HEK293 (cell line): Measurements from ENCODE around the gene ELL3.

ENCODE experiments used
- CTCF ChIA-PET: fragments of 350-600 bp; formaldehyde crosslinking; extraction: SDS; loops from one replicate; lab custom pipeline; 2021; ENCODE audit warnings: antibody characterized with exemption; lab: Yijun Ruan, JAX
- POLR2A ChIA-PET: fragments of 300-600 bp; formaldehyde crosslinking; extraction: SDS; loops from one replicate; lab custom pipeline; 2020; ENCODE audit warnings: antibody characterized with exemption, inconsistent platforms; lab: Yijun Ruan, JAX
- H3K27ac ChIP-seq: fragments of 200-500 bp; sonication (Bioruptor generic); 2 replicates; pipeline ENCODE4 v1.5.1; 2014; ENCODE audit warnings: low read depth, low read length, control low read depth, inconsistent platforms; ENCODE audit errors: extremely low read depth
- H3K36me3 ChIP-seq, 2 experiments: fragments of 200-500 bp in 1 of 2; sonication (Bioruptor generic) in 1 of 2; 1 replicate in 1 of 2; 2 replicates in 1 of 2; pipeline ENCODE4 v1.5.1; 2014 to 2017; ENCODE audit warnings: inconsistent platforms in 2 of 2, low read length in 2 of 2; ENCODE audit not compliant: control insufficient read depth in 2 of 2, insufficient read depth in 1 of 2
- H3K4me1 ChIP-seq: fragments of 200-500 bp; sonication (Bioruptor generic); 2 replicates; pipeline ENCODE4 v1.5.1; 2014; ENCODE audit warnings: mild to moderate bottlenecking, low read length, inconsistent platforms; ENCODE audit not compliant: control insufficient read depth, insufficient read depth
- H3K4me3 ChIP-seq: 2 replicates; pipeline ENCODE4 v1.5.1; 2011; ENCODE audit warnings: low read depth, mild to moderate bottlenecking, control low read depth, low read length, moderate library complexity
- H3K9me3 ChIP-seq: fragments of 200-500 bp; sonication (Bioruptor generic); 2 replicates; pipeline ENCODE4 v1.5.1; 2014; ENCODE audit warnings: low read depth, low read length, inconsistent platforms; ENCODE audit not compliant: control insufficient read depth, insufficient read depth
- FEZF1 ChIP-seq: fragments of 450-650 bp; formaldehyde crosslinking; IDR thresholded peaks from 2 replicates; pipeline ENCODE4 v1.5.1; 2016; ENCODE audit warnings: missing biosample characterization, missing genetic modification characterization
- GLIS1 ChIP-seq: fragments of 450-650 bp; formaldehyde crosslinking; IDR thresholded peaks from 2 replicates; pipeline ENCODE4 v1.5.1; 2016; ENCODE audit warnings: missing biosample characterization, missing genetic modification characterization
- KLF9 ChIP-seq: fragments of 450-650 bp; formaldehyde crosslinking; IDR thresholded peaks from 2 replicates; pipeline ENCODE4 v1.5.1; 2016; ENCODE audit warnings: missing biosample characterization, missing genetic modification characterization, low read depth
- OVOL3 ChIP-seq: fragments of 450-650 bp; formaldehyde crosslinking; IDR thresholded peaks from 2 replicates; pipeline ENCODE4 v1.5.1; 2016; ENCODE audit warnings: missing biosample characterization, missing genetic modification characterization
- REPIN1 ChIP-seq: fragments of 450-650 bp; formaldehyde crosslinking; IDR thresholded peaks from 2 replicates; pipeline ENCODE4 v1.5.1; 2017; ENCODE audit warnings: missing biosample characterization, missing genetic modification characterization, low read depth
- TRIM28 ChIP-seq: IDR thresholded peaks from 2 replicates; pipeline ENCODE4 v1.6.1; 2011; ENCODE audit warnings: low read length, control low read depth, borderline replicate concordance
- ZNF112 ChIP-seq: fragments of 450-650 bp; formaldehyde crosslinking; IDR thresholded peaks from 2 replicates; pipeline ENCODE4 v1.5.0; 2017; ENCODE audit warnings: missing biosample characterization, missing genetic modification characterization
- ZNF140 ChIP-seq: fragments of 450-650 bp; formaldehyde crosslinking; IDR thresholded peaks from 2 replicates; pipeline ENCODE4 v1.5.1; 2016; ENCODE audit warnings: missing biosample characterization, missing genetic modification characterization
- ZNF157 ChIP-seq: fragments of 450-650 bp; formaldehyde crosslinking; IDR thresholded peaks from 2 replicates; pipeline ENCODE4 v1.5.1; 2016; ENCODE audit warnings: missing biosample characterization, missing genetic modification characterization
- ZNF335 ChIP-seq: fragments of 450-650 bp; formaldehyde crosslinking; conservative IDR thresholded peaks from 2 replicates; pipeline ENCODE4 v1.5.1; 2016; ENCODE audit warnings: missing biosample characterization, missing genetic modification characterization
- ZNF501 ChIP-seq: fragments of 450-650 bp; formaldehyde crosslinking; IDR thresholded peaks from 2 replicates; pipeline ENCODE4 v1.5.1; 2016; ENCODE audit warnings: missing biosample characterization, missing genetic modification characterization
- ZNF529 ChIP-seq: fragments of 450-650 bp; formaldehyde crosslinking; IDR thresholded peaks from 2 replicates; pipeline ENCODE4 v1.5.1; 2017; ENCODE audit warnings: missing genetic modification characterization, missing biosample characterization; ENCODE audit not compliant: insufficient replicate concordance
- ZSCAN30 ChIP-seq: fragments of 450-650 bp; IDR thresholded peaks from 2 replicates; pipeline ENCODE4 v1.5.1; 2018; ENCODE audit warnings: missing biosample characterization, mild to moderate bottlenecking, missing genetic modification characterization, moderate library complexity
- TF ChIP-seq, protein P1 (sequence below): fragments of 450-650 bp; formaldehyde crosslinking; optimal IDR thresholded peaks from 2 replicates; pipeline ENCODE3; 2016; ENCODE audit warnings: missing biosample characterization, mild to moderate bottlenecking, missing genetic modification characterization
- TF ChIP-seq, protein P2 (sequence below): fragments of 450-650 bp; formaldehyde crosslinking; conservative IDR thresholded peaks from 2 replicates; pipeline ENCODE4 v1.5.1; 2016; ENCODE audit warnings: low read depth, missing biosample characterization, missing genetic modification characterization
- TF ChIP-seq, protein P3 (sequence below): fragments of 450-650 bp; formaldehyde crosslinking; IDR thresholded peaks from 2 replicates; pipeline ENCODE4 v1.5.1; 2016; ENCODE audit warnings: missing biosample characterization, missing genetic modification characterization
- TF ChIP-seq, protein P4 (sequence below): fragments of 450-650 bp; formaldehyde crosslinking; IDR thresholded peaks from 2 replicates; pipeline ENCODE4 v1.5.1; 2016; ENCODE audit warnings: missing biosample characterization, missing genetic modification characterization, borderline replicate concordance
- TF ChIP-seq, protein P5 (sequence below): fragments of 450-650 bp; formaldehyde crosslinking; IDR thresholded peaks from 2 replicates; pipeline ENCODE4 v1.5.1; 2016; ENCODE audit warnings: missing biosample characterization, missing genetic modification characterization
- TF ChIP-seq, protein P6 (sequence below): fragments of 450-650 bp; IDR thresholded peaks from 2 replicates; pipeline ENCODE4 v1.5.1; 2018; ENCODE audit warnings: missing biosample characterization, mild to moderate bottlenecking, missing genetic modification characterization
- TF ChIP-seq, protein P7 (sequence below): IDR thresholded peaks from 2 replicates; pipeline ENCODE4 v1.6.1; 2011; ENCODE audit warnings: mild to moderate bottlenecking, low read depth, low read length, borderline replicate concordance

ELL3 gene

DNA sequence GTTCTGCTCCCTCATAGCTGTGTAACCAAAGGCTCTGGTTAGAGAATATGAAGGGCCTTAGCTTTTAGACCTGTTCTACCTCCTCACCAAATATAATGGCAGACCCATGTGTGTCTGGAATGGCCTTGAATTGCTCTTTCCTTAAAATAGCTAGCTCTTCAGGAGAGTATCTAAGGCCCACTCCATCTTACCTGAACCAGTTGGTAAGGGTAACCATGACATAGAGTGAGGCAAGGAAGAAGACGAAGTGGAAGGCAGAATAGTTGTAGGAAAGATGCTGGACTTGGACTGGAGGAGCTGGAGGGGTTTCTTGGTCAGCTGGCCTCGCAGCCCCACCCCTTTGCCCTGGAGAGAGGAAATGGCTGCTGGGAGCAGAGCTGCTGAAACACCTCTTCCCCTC is 18.4 kb upstream of the ELL3 start:
- Histone ChIP-seq H3K36me3 (peaks cover 0 to 60% of the 10 kb centered on the region in 2 experiments; a peak in 1 of 3 replicates), H3K9me3 (no peaks in the 10 kb centered on the region), H3K4me3 (no peak overlapping the region), H3K4me1 (0 out of 2 replicates have a peak, but pooled peaks cover 3% of the 10 kb centered on the region), H3K27ac (no peak overlapping the region)
- CTCF ChIA-PET, result interaction anchor here (0.6 to 2.6 kb wide), 2 partner anchors 12 to 19 kb away, joined by 5 to 6 read pairs; partner anchors contain the start of gene ELL3
- POLR2A ChIA-PET, result no interaction called here
- TF ChIP-seq ZNF157, result no peak
- no peak for TF ChIP-seq OVOL3 (tag by site-specific recombination)
- TF ChIP-seq ZNF529 (tag by site-specific recombination), result no peak
- no peak for TF ChIP-seq ZNF335 (tag by site-specific recombination)
- TF ChIP-seq ZNF501 (tag by site-specific recombination), result no peak
- TF ChIP-seq ZNF140, result no peak
- TF ChIP-seq, protein P1, sequence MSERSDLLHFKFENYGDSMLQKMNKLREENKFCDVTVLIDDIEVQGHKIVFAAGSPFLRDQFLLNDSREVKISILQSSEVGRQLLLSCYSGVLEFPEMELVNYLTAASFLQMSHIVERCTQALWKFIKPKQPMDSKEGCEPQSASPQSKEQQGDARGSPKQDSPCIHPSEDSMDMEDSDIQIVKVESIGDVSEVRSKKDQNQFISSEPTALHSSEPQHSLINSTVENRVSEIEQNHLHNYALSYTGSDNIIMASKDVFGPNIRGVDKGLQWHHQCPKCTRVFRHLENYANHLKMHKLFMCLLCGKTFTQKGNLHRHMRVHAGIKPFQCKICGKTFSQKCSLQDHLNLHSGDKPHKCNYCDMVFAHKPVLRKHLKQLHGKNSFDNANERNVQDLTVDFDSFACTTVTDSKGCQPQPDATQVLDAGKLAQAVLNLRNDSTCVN (tag by site-specific recombination), result no peak
- TF ChIP-seq ZNF112 (tag by site-specific recombination), result no peak
- TF ChIP-seq TRIM28, result no peak
- TF ChIP-seq, protein P2, sequence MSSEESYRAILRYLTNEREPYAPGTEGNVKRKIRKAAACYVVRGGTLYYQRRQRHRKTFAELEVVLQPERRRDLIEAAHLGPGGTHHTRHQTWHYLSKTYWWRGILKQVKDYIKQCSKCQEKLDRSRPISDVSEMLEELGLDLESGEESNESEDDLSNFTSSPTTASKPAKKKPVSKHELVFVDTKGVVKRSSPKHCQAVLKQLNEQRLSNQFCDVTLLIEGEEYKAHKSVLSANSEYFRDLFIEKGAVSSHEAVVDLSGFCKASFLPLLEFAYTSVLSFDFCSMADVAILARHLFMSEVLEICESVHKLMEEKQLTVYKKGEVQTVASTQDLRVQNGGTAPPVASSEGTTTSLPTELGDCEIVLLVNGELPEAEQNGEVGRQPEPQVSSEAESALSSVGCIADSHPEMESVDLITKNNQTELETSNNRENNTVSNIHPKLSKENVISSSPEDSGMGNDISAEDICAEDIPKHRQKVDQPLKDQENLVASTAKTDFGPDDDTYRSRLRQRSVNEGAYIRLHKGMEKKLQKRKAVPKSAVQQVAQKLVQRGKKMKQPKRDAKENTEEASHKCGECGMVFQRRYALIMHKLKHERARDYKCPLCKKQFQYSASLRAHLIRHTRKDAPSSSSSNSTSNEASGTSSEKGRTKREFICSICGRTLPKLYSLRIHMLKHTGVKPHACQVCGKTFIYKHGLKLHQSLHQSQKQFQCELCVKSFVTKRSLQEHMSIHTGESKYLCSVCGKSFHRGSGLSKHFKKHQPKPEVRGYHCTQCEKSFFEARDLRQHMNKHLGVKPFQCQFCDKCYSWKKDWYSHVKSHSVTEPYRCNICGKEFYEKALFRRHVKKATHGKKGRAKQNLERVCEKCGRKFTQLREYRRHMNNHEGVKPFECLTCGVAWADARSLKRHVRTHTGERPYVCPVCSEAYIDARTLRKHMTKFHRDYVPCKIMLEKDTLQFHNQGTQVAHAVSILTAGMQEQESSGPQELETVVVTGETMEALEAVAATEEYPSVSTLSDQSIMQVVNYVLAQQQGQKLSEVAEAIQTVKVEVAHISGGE (tag by site-specific recombination), result no peak
- TF ChIP-seq, protein P3, sequence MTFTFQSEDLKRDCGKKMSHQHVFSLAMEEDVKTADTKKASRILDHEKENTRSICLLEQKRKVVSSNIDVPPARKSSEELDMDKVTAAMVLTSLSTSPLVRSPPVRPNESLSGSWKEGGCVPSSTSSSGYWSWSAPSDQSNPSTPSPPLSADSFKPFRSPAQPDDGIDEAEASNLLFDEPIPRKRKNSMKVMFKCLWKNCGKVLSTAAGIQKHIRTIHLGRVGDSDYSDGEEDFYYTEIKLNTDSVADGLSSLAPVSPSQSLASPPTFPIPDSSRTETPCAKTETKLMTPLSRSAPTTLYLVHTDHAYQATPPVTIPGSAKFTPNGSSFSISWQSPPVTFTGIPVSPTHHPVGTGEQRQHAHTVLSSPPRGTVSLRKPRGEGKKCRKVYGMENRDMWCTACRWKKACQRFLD (tag by site-specific recombination), result no peak
- TF ChIP-seq, protein P4, sequence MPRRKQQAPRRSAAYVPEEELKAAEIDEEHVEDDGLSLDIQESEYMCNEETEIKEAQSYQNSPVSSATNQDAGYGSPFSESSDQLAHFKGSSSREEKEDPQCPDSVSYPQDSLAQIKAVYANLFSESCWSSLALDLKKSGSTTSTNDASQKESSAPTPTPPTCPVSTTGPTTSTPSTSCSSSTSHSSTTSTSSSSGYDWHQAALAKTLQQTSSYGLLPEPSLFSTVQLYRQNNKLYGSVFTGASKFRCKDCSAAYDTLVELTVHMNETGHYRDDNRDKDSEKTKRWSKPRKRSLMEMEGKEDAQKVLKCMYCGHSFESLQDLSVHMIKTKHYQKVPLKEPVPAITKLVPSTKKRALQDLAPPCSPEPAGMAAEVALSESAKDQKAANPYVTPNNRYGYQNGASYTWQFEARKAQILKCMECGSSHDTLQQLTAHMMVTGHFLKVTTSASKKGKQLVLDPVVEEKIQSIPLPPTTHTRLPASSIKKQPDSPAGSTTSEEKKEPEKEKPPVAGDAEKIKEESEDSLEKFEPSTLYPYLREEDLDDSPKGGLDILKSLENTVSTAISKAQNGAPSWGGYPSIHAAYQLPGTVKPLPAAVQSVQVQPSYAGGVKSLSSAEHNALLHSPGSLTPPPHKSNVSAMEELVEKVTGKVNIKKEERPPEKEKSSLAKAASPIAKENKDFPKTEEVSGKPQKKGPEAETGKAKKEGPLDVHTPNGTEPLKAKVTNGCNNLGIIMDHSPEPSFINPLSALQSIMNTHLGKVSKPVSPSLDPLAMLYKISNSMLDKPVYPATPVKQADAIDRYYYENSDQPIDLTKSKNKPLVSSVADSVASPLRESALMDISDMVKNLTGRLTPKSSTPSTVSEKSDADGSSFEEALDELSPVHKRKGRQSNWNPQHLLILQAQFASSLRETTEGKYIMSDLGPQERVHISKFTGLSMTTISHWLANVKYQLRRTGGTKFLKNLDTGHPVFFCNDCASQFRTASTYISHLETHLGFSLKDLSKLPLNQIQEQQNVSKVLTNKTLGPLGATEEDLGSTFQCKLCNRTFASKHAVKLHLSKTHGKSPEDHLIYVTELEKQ (tag by site-specific recombination), result no peak
- no peak for TF ChIP-seq GLIS1 (tag by site-specific recombination)
- no peak for TF ChIP-seq FEZF1 (tag by site-specific recombination)
- TF ChIP-seq, protein P5, sequence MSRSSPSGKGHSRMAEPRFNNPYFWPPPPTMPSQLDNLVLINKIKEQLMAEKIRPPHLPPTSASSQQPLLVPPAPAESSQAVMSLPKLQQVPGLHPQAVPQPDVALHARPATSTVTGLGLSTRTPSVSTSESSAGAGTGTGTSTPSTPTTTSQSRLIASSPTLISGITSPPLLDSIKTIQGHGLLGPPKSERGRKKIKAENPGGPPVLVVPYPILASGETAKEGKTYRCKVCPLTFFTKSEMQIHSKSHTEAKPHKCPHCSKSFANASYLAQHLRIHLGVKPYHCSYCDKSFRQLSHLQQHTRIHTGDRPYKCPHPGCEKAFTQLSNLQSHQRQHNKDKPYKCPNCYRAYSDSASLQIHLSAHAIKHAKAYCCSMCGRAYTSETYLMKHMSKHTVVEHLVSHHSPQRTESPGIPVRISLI (tag by site-specific recombination), result no peak
- no peak for TF ChIP-seq REPIN1 (tag by site-specific recombination)
- TF ChIP-seq, protein P6, sequence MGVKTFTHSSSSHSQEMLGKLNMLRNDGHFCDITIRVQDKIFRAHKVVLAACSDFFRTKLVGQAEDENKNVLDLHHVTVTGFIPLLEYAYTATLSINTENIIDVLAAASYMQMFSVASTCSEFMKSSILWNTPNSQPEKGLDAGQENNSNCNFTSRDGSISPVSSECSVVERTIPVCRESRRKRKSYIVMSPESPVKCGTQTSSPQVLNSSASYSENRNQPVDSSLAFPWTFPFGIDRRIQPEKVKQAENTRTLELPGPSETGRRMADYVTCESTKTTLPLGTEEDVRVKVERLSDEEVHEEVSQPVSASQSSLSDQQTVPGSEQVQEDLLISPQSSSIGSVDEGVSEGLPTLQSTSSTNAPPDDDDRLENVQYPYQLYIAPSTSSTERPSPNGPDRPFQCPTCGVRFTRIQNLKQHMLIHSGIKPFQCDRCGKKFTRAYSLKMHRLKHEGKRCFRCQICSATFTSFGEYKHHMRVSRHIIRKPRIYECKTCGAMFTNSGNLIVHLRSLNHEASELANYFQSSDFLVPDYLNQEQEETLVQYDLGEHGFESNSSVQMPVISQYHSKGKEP (tag by site-specific recombination), result no peak
- TF ChIP-seq KLF9, result no peak
- TF ChIP-seq ZSCAN30, result no peak
- TF ChIP-seq, protein P7, sequence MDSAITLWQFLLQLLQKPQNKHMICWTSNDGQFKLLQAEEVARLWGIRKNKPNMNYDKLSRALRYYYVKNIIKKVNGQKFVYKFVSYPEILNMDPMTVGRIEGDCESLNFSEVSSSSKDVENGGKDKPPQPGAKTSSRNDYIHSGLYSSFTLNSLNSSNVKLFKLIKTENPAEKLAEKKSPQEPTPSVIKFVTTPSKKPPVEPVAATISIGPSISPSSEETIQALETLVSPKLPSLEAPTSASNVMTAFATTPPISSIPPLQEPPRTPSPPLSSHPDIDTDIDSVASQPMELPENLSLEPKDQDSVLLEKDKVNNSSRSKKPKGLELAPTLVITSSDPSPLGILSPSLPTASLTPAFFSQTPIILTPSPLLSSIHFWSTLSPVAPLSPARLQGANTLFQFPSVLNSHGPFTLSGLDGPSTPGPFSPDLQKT, result no peak
